IPS-20b (cell line): ENCODE data around the gene AMBP.

ENCODE experiments used
- H3K27ac ChIP-seq: one replicate; pipeline ENCODE4 v1.5.1; 2013; ENCODE audit warnings: low read length
- H3K27me3 ChIP-seq: 2 replicates; pipeline ENCODE4 v1.6.1; 2013; ENCODE audit warnings: mild to moderate bottlenecking, low read length, inconsistent platforms; ENCODE audit not compliant: insufficient read depth
- H3K36me3 ChIP-seq: 2 replicates; pipeline ENCODE4 v1.6.1; 2013; ENCODE audit warnings: low read depth, mild to moderate bottlenecking, inconsistent platforms, low read length, moderate library complexity; ENCODE audit not compliant: insufficient read depth
- H3K4me1 ChIP-seq: 2 replicates; pipeline ENCODE4 v1.6.1; 2013; ENCODE audit warnings: mild to moderate bottlenecking, control low read depth, inconsistent platforms, low read length, moderate library complexity; ENCODE audit not compliant: insufficient read depth
- H3K4me3 ChIP-seq: 2 replicates; pipeline ENCODE4 v1.5.1; 2013; ENCODE audit warnings: mild to moderate bottlenecking, low read length, inconsistent platforms
- H3K9ac ChIP-seq: 2 replicates; pipeline ENCODE4 v1.6.1; 2013; ENCODE audit warnings: low read depth, mild to moderate bottlenecking, inconsistent platforms, low read length, moderate library complexity
- H3K9me3 ChIP-seq: 2 replicates; pipeline ENCODE4 v1.6.1; 2013; ENCODE audit warnings: mild to moderate bottlenecking, low read depth, low read length, inconsistent platforms; ENCODE audit not compliant: insufficient read depth

Gene AMBP

DNA sequence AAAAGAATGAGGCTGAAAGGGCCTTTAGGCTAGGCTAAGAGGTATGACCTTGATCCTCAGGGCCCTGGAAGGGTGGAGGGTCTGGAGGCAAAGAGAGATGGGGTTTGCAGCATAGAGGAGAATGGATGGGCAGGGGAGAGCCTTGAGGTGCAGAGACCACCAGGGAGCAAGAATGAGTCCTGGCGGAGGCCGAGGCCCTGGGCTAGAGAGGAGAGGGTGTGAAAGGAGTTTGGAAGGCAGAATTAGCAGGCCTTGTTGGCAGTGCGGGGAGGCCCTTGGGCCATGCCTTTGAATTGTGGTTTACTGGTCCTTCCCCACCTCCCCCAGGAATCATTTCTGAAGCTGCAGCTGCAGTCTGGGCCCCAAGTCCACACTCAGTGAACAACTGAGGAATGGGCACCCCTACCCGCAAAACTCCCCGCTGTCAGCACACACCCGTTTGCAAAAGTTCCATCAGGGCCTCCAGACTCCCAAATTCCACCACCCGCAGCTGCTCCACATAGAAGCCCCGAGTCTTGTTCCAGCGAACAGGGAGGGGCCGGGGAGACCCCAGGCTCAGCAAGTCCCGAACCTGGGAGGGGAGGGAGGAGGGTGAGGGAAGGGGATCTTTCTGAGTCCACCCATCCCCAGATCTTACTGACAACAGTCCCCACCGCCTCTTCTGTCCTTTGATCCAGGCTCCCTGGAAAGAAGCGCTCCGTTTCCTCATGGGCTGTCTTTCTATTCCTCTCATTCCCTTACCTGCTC lies 18.9 kb upstream of the AMBP start:
- 0 out of 2 replicates have a peak, but pooled peaks cover 3% of the 10 kb centered on the region for H3K9me3 ChIP-seq
- H3K36me3 ChIP-seq = no peaks in the 10 kb centered on the region
- no peak overlapping the region for H3K4me3 ChIP-seq
- peaks cover 54% of the 10 kb centered on the region for H3K27me3 ChIP-seq
- H3K9ac ChIP-seq = no peak overlapping the region
- no peak overlapping the region for H3K27ac ChIP-seq
- H3K4me1 ChIP-seq = peaks cover 5% of the 10 kb centered on the region; the same call in 1 of the 2 replicates

DNA sequence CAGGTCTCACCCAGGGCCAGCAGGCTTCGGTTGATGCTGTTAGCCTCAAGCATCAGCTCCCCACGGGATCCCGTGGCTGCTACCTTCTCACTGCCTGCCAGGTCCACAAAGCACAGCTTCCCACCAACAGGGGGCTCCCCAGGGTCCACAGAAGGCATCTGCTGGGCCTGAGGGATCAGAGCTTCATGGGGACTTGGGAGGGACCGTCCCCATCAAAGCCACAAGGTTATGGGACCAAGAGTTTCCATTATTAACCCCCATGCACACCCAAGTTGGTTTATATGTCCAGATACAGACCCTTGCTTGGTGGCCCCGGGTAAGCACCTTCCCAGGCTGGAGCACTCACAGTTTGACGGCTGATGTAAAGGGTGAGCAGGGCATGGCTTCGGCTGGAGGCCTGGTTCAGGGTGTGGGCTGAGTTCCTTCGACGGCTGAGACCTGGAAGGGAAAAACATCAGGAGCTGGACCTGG lies 18.0 kb upstream of the AMBP start:
- no peaks in the 10 kb centered on the region for H3K9me3 ChIP-seq
- no peak overlapping the region for H3K27ac ChIP-seq
- no peak overlapping the region for H3K4me3 ChIP-seq
- no peaks in the 10 kb centered on the region for H3K36me3 ChIP-seq
- H3K4me1 ChIP-seq = peaks cover 5% of the 10 kb centered on the region; the same call in 1 of the 2 replicates
- H3K27me3 ChIP-seq = peaks cover 51% of the 10 kb centered on the region
- no peak overlapping the region for H3K9ac ChIP-seq

DNA sequence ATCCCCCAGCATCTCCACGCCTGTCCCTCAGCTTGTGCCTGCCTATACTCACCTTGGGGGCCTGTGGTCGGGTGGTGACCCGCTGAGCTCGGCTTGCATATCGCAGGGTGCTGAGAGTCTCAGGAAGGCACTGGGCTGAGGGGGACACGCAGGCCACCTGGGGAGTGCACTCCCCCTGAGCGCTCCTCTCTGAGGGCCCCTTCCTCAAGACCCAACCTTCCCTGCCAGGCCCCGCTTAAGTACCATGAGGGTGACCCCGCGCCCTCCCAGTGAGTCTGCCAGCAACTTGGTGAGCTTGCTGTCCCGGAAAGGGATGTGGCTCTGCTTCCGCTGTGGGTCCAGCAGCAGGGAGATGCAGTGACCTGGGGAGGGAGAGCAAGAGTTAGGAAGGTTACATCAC lies 16.9 kb upstream of the AMBP start:
- no peak overlapping the region for H3K9ac ChIP-seq
- no peaks in the 10 kb centered on the region for H3K36me3 ChIP-seq
- H3K4me1 ChIP-seq = peaks cover 5% of the 10 kb centered on the region; the same call in 1 of the 2 replicates

DNA sequence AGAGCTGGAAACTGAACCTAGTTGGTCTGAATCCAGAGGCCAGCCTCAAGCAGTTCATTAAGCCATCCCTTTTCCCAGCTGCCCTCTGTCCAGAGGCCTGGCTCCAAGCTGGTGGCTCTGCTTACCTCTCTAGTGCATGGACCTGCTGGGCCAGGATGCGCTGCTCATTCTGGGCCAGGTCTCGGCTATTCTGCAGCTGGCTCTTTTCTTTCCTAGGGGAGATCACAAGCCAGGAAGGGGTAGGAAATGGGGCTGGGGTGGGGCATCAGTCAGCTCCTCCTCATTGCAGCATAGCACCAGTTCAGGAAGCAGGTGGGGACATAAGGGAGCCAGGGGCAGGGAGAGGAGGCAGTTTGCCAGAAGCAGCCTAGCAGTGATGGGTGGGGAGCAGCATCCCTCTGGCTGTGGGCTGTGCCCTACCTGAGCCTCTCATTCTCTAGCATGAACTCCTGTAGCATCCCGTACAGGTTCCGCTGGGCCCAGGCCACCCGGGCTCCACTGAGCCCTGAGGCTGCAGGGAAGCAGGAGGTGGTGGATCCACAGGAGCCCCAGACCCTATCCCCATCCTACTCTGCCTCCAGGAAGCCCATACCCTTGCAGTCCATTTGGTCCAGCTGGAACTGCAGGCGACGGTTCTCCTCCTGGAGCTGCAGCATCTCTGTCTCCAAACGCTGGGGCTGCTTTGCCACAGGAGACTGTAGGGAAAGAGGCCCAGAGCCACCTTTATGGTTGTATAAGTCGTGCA lies 15.8 kb upstream of the AMBP start:
- no peak overlapping the region for H3K9ac ChIP-seq
- H3K9me3 ChIP-seq = no peaks in the 10 kb centered on the region
- H3K36me3 ChIP-seq = no peaks in the 10 kb centered on the region
- peaks cover 29% of the 10 kb centered on the region for H3K27me3 ChIP-seq
- H3K27ac ChIP-seq = no peak overlapping the region
- H3K4me1 ChIP-seq = no peaks in the 10 kb centered on the region; the same call in 1 of the 2 replicates
- H3K4me3 ChIP-seq = no peak overlapping the region

More for the DNA sequence above, 16.9 kb upstream of the AMBP start:
- Histone ChIP-seq H3K4me3 (no peak overlapping the region), H3K9me3 (no peaks in the 10 kb centered on the region), H3K27ac (no peak overlapping the region), H3K27me3 (peaks cover 40% of the 10 kb centered on the region)

DNA sequence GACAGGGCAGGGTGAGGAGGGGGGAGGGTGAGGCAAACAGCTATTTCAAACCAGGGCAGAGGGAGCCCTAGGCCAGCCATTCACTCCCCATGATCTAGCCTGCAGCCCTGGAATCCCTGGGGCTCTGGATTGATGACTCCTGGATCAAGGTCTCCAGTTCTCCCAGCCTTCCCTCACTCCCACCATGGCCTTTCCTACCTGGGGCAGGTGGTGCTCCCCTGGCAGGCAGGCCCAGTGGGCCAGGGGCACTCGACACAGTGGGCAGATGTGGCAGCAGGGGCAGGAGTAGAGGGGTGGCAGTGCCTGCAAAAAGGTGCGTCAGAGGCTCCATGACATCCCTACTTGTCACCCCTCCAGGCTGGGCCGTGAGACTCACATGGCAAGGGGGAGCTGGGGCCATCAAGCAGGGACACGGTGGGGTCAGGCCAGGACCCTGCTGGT lies 15.0 kb upstream of the AMBP start:
- Histone ChIP-seq H3K27me3 (peaks cover 26% of the 10 kb centered on the region), H3K4me1 (no peaks in the 10 kb centered on the region), H3K36me3 (no peaks in the 10 kb centered on the region), H3K27ac (no peak overlapping the region), H3K9ac (no peak overlapping the region), H3K9me3 (no peaks in the 10 kb centered on the region), H3K4me3 (no peak overlapping the region)

DNA sequence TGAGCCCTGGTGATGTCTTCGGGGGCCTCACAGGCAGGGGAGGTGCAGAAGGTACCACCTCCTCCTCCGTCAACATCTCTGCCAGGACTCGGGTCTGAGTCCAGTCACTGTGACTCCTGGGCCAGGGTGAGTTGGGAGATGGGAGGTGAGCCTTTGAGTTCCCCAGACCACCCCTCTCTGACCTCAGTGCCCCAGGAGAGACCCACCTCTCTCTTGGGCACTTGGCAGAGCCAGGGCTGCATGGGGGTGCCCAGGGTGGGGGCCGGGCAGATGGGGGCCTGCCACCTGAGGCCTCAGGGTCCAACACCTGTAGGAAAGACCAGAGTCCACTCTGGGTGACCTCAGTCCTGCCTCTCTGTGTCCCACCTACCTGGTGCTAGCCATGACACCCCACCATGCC lies 14.2 kb upstream of the AMBP start:
- peaks cover 19% of the 10 kb centered on the region for H3K27me3 ChIP-seq
- H3K4me3 ChIP-seq = no peak overlapping the region
- no peaks in the 10 kb centered on the region for H3K36me3 ChIP-seq

DNA sequence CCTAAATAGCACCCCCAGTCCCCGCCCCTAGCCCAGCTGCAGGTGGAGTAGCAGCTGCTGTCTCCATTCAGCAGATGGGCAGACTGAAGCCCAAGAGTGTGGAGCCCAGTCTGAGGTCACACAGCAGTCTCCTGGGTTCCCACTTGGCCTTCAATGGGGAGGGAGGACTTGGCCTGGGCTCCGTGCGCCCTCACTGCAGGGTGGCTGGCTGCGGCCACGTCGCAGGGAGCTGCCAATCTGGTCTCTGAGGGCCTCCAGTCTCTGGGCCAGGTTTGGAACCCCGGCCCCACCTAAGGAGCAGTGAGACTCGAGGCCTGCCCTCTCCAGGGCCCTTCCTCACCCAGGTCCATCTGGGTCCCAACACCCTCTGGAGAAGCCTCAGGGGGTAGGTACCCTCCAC lies 13.6 kb upstream of the AMBP start:
- Histone ChIP-seq H3K36me3 (no peaks in the 10 kb centered on the region), H3K4me3 (no peak overlapping the region), H3K9ac (no peak overlapping the region), H3K27me3 (peaks cover 13% of the 10 kb centered on the region), H3K27ac (no peak overlapping the region), H3K9me3 (no peaks in the 10 kb centered on the region), H3K4me1 (no peaks in the 10 kb centered on the region)

More for the DNA sequence above, 14.2 kb upstream of the AMBP start:
- no peak overlapping the region for H3K27ac ChIP-seq
- no peak overlapping the region for H3K9ac ChIP-seq
- H3K9me3 ChIP-seq = no peaks in the 10 kb centered on the region
- H3K4me1 ChIP-seq = no peaks in the 10 kb centered on the region

DNA sequence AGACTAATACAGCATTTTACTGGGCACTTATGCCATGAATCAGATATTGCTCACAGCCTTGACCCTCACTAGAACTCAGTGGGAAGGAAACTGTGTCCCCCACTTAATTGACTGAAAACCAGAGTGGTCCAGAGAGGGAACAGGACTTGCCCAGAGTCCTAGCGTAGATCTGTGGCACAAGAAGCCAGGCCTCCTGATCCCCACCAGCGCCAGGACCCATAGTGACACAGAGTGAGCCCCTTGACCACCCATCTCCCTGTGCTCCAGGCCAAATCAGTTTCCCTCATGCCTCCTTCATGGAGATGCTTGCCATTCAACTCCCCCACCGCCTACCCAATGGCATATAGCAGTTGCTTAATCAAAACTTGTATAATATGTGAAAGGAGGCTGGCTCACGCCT lies 12.7 kb upstream of the AMBP start:
- Histone ChIP-seq H3K27me3 (0 out of 2 replicates have a peak, but pooled peaks cover 5% of the 10 kb centered on the region), H3K4me1 (no peaks in the 10 kb centered on the region), H3K27ac (no peak overlapping the region), H3K4me3 (no peak overlapping the region), H3K9ac (no peak overlapping the region), H3K9me3 (no peaks in the 10 kb centered on the region), H3K36me3 (no peaks in the 10 kb centered on the region)

DNA sequence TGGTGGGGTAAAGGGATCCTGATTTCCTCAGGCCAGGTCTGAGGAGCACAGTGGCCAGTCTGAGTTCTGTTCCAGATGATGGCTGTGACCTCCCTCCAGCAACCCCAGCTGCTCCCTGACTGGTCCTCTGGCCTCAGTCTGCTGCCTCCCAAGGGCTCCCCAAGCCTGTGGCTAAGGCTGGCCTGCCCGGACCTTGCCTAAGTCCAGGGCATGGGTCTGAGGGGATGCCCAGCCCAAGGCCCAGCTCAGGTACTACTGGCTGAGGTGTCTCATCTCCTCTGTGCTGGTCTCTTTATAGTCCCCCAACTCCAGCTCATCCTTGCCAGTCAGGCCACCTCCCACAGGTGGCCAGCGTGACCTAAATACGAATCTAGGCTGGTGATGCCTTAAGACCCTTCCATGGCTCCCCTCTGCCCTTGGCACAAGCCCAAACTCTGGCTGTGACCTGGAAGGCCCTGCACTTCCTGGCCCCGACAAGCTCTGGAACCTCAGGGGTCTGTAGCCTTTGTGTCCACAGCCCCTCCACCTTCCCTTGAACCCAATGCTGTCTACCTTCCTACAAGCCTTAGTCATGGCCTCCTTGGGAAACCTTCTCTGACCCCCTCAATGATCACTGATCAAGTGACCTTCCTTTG lies 11.2 kb upstream of the AMBP start:
- no peak overlapping the region for H3K9ac ChIP-seq

DNA sequence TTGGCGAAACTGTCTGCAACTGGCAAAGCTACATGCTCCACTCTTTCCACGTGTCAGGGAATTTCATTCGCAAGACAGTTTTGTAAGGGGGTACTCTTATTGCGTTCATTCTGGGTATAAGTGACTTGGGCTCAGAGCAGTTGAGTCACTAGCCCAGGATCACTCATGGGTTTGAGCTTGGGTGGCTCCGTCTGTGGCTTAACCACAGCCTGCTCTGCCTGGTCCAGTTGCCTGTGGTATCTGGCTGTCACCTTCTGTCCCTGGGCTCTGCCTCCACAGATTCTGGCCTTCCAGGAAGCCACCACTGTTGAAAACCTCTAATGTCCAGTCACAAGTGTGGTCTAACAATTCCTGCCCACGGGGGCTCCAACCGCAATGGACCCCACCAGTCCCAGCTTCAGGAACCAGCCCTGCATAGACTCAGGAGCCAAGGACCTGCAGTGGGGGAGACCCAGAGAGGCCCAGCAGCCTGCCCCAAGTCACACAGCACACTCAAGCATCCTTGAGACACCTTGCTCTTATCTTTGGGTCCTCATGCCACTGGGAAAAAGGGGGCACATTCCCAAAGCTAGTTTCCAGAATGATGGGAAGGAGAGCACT lies 10.6 kb upstream of the AMBP start:
- Histone ChIP-seq H3K27me3 (no peaks in the 10 kb centered on the region), H3K9ac (no peak overlapping the region), H3K27ac (no peak overlapping the region), H3K9me3 (no peaks in the 10 kb centered on the region), H3K4me3 (no peak overlapping the region), H3K4me1 (no peaks in the 10 kb centered on the region), H3K36me3 (no peaks in the 10 kb centered on the region)

More for the DNA sequence above, 11.2 kb upstream of the AMBP start:
- no peaks in the 10 kb centered on the region for H3K4me1 ChIP-seq
- H3K9me3 ChIP-seq = no peaks in the 10 kb centered on the region
- H3K27me3 ChIP-seq = no peaks in the 10 kb centered on the region
- no peaks in the 10 kb centered on the region for H3K36me3 ChIP-seq
- H3K27ac ChIP-seq = no peak overlapping the region
- no peak overlapping the region for H3K4me3 ChIP-seq

DNA sequence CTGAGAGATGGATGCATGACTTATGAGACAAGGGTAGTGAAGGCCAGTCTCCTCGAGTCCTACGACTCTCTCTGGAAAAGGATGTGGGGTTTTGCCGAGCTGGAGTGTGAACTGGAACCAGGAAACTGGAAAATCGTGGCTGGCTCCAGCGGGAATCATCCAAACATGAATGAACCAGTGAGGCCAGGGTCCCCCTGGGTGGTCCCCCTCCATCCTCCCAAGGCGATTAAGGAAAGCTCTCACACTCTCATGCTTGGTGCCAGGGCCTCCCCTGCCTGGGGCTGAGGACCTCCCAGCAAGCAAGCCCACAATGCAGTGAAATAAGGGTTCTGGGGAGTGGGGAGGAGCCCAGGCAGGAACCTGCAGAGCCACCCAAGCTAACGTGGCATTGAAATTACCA lies 9.6 kb upstream of the AMBP start:
- Histone ChIP-seq H3K36me3 (no peaks in the 10 kb centered on the region), H3K4me1 (no peaks in the 10 kb centered on the region), H3K27me3 (no peaks in the 10 kb centered on the region), H3K9me3 (no peaks in the 10 kb centered on the region), H3K9ac (no peak overlapping the region), H3K4me3 (no peak overlapping the region), H3K27ac (no peak overlapping the region)
